Measurements from ENCODE around the gene CITED4. TPM values are rescaled to one million over a fixed set of nuclear protein-coding genes. Genes with fewer than 3 reads are reported as not detected.

CITED4 gene
- total and polyA plus RNA-seq, 9 of the 15 experiments (the other 6 are each of a cell fraction or from before 2014, with no cell fraction given): 0.11 to 1.2 (median 0.17) TPM; not detected in 2

- peak; percentile 29 for TF ChIP-seq ZFP36 (IDR thresholded peaks at IDR 0.05; ENCODE audit: low read depth, low read length, partially characterized antibody)
- peak; percentile 100 for TF ChIP-seq MAFG (tag; conservative IDR thresholded peaks at IDR 0.05)
- TF ChIP-seq XRCC5 (IDR thresholded peaks at IDR 0.05; ENCODE audit: low read depth, low read length): peak; percentile 38; the same call in 1 of the 2 replicates
- TF ChIP-seq TEAD2 (tag; IDR thresholded peaks at IDR 0.05): no peak
- no peak; the same call in 1 of the 2 replicates for TF ChIP-seq CBFA2T3 (IDR thresholded peaks at IDR 0.05)
- peak; percentile 100 for TF ChIP-seq C11orf30 (IDR thresholded peaks at IDR 0.05; ENCODE audit: low read depth)
- TF ChIP-seq REST (IDR thresholded peaks at IDR 0.05; ENCODE audit: borderline replicate concordance): no peak
- no peak for TF ChIP-seq REST (CRISPR knock-in tag; IDR thresholded peaks at IDR 0.05; ENCODE audit: low read depth)
- TF ChIP-seq ARID1B (IDR thresholded peaks at IDR 0.05): peak; percentile 37; the same call in 1 of the 2 replicates
- TF ChIP-seq, protein P1, sequence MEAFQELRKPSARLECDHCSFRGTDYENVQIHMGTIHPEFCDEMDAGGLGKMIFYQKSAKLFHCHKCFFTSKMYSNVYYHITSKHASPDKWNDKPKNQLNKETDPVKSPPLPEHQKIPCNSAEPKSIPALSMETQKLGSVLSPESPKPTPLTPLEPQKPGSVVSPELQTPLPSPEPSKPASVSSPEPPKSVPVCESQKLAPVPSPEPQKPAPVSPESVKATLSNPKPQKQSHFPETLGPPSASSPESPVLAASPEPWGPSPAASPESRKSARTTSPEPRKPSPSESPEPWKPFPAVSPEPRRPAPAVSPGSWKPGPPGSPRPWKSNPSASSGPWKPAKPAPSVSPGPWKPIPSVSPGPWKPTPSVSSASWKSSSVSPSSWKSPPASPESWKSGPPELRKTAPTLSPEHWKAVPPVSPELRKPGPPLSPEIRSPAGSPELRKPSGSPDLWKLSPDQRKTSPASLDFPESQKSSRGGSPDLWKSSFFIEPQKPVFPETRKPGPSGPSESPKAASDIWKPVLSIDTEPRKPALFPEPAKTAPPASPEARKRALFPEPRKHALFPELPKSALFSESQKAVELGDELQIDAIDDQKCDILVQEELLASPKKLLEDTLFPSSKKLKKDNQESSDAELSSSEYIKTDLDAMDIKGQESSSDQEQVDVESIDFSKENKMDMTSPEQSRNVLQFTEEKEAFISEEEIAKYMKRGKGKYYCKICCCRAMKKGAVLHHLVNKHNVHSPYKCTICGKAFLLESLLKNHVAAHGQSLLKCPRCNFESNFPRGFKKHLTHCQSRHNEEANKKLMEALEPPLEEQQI (IDR thresholded peaks at IDR 0.05): no peak
- TF ChIP-seq HDAC2 (IDR thresholded peaks at IDR 0.05): peak; percentile 25; the same call in 1 of the 2 replicates
- TF ChIP-seq, protein P2, sequence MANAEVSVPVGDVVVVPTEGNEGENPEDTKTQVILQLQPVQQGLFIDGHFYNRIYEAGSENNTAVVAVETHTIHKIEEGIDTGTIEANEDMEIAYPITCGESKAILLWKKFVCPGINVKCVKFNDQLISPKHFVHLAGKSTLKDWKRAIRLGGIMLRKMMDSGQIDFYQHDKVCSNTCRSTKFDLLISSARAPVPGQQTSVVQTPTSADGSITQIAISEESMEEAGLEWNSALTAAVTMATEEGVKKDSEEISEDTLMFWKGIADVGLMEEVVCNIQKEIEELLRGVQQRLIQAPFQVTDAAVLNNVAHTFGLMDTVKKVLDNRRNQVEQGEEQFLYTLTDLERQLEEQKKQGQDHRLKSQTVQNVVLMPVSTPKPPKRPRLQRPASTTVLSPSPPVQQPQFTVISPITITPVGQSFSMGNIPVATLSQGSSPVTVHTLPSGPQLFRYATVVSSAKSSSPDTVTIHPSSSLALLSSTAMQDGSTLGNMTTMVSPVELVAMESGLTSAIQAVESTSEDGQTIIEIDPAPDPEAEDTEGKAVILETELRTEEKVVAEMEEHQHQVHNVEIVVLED (CRISPR knock-in tag; IDR thresholded peaks at IDR 0.05): no peak
- TF ChIP-seq KAT7 (CRISPR knock-in tag; IDR thresholded peaks at IDR 0.05; ENCODE audit: borderline replicate concordance): no peak
- peak; percentile 100 for TF ChIP-seq MAFF (IDR thresholded peaks at IDR 0.05; ENCODE audit: low read length)
- peak; percentile 100 for TF ChIP-seq MAFK (IDR thresholded peaks at IDR 0.05; ENCODE audit: low read length)
- peak; percentile 100 for TF ChIP-seq ZNF316 (IDR thresholded peaks at IDR 0.05)
- no peak for TF ChIP-seq SRSF3 (IDR thresholded peaks at IDR 0.05; ENCODE audit: insufficient read depth, low read length)
- no peak for TF ChIP-seq ELF1 (tag; IDR thresholded peaks at IDR 0.05)
These were observed 46.7 kb downstream of the CITED4 start (continued) for GRCh38 chr1:40815420-40815819.

Data from K562 (cell line).